Eye (tissue), 1 donor: ENCODE data around the gene MPZL1.

ENCODE experiments used
- DNase-seq: peaks from one replicate; pipeline ENCODE4 v3.0.0-alpha.2; 2015

MPZL1 gene

DNA sequence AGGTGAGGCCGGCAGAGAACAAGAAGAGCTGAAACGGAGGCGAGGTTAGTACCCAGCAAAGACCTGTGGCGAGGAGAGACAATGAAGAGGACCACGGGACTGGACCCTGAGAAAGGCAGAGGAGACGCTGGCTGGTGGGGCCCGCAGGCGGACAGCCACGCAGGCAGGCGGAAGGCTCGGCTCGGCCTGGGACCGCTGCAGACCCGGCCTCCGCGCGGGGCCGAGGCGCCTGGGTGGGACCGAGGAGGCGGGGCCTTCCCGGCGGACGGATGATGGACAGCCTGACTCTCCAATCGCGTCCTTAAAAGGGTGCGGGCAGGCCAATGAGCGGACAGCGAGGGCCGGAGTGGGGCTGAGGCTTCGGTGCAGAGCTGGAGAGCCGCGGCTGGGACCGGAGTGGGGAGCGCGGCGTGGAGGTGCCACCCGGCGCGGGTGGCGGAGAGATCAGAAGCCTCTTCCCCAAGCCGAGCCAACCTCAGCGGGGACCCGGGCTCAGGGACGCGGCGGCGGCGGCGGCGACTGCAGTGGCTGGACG lies at the start of gene MPZL1:
Gene MPZL1, plus strand, starts transcription at position 366 of the 535 bp plus-strand sequence. CDS start 170 bp downstream, outside the sequence.
- peak; percentile 99 for DNase-seq

DNA sequence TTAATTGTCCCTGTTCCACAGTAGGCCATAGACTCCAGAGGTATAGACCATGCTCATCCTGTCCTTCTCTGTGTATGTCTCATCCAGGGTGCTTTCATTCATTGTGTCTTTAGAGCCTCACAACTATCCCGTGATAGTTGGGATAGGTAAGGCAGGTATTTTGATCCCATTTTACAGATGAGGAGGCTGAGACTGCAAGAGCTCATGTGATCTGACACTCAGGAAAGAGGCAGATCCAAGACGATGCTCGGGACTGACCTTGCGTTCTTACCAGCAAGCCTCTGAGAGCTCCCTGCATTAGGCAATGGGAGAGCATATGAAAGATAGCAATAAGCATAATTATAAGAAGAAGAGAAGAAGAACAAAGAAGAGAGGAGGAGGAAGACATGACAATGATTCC lies 49.0 kb upstream of the MPZL1 start:
- no peak for DNase-seq

DNA sequence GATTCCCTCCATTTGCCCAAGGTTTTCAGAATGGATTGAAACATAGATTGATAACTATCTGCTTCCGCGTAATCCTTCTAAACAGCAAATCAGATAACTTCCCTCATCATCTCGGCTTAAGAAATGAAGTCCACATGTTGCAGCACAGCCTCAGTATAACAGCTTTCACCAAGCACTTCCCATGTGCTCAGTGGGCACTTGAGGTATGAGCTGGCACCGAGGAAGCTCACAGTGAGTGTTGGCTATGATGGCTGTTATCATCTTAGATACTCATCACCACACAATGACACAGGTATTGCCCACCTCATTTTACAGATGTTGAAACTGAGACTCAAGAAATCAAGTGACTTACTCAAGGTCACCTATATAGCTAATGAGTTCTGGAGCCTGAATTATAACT lies 48.5 kb upstream of the MPZL1 start:
- no peak for DNase-seq

GRCh38 chr1:167674156-167674555 lies 47.6 kb upstream of the MPZL1 start:
- DNase-seq = no peak

GRCh38 chr1:167675440-167675839 lies 46.3 kb upstream of the MPZL1 start:
- DNase-seq = no peak

- no peak for DNase-seq
Observed at GRCh38 chr1:167676205-167676915, 45.4 kb upstream of the MPZL1 start.

DNA sequence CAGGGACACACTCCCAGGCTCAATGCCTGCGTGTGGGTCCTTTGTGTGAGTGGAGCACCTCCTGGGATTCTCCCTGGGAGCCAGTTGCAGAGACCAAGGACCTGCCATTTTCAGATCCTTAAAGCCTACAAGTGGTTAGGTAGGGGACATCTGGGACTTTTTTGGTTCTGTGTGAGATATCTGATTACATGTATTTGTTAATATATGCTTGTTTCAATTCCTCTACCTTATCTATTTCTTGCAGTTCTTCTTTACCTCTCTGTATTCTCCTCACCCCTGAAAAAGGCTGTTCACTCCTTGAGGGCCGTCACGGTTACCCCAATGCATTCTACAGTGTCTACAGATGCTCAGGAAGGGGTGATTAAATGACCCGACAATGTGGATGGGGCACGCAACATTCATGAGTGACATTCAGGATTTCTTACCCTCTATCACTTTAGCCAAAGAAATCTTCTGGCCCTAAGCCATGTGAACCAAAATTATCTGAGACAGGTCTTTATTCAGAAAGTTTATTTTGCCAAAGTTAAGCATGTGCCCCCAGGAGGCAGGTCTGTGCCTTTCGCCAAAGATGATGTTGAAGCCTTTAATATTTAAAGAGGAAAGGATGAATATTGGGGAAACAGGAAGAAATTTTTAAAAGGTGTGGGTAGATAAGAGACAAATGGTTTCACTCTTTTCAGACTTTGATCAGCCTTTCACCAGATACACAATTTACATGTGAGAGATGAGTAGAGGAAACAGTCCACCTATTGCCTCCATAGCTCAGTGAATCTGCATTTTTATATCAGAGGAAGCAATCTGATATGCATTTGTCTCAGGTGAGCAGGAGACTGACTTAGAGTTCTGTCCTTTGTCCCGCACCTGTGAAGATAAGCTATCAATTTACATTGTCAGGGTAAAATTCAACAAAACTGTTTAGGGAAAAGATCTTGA lies 44.6 kb upstream of the MPZL1 start:
- DNase-seq = no peak

- DNase-seq = no peak
Observed at GRCh38 chr1:167678422-167678821, 43.4 kb upstream of the MPZL1 start.

- no peak for DNase-seq
Observed at GRCh38 chr1:167678838-167679237, 42.9 kb upstream of the MPZL1 start.

DNA sequence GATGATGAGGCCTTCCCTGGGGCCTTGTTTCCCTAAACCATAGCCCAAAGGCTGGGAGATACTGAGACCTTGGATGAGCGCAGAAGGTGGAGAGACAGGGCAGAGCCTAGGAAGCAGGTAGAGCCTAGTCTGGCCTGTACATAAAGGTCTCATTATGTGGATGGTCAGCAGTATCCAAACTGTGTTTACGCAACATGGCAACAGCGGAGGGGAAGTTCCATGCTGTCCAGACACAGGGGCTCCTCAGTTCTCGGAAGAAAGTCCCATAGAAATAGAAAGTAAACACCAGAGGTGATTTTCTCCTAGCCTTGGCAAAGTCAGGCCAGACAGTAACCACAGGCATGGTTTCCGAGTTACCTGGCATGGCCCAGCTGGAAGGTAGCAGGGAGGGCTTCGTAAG lies 42.1 kb upstream of the MPZL1 start:
- DNase-seq = no peak

- DNase-seq = peak; percentile 8
Observed at GRCh38 chr1:167681024-167681423, 40.8 kb upstream of the MPZL1 start.

- DNase-seq = peak; percentile 10
Observed at GRCh38 chr1:167681451-167682098, 40.2 kb upstream of the MPZL1 start.

DNA sequence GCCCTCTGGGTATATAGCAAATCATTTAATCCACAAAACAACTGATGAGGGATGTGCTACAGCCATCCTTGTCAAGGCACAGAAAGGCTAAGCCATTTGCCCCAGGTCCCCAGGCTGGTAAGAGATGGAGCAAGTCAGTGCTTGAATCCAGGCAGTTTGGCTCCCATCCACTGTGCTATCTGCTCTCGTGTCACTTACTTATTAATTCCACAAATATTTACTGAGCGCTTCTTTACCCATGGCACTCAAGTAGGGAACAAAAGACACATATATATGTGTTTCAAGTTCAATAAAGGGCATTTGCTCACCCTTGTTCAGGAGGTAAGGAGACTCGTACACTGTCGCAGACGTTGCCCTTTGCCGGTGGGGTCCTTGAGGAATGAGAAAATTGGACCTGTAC lies 38.6 kb upstream of the MPZL1 start:
- DNase-seq = no peak

DNA sequence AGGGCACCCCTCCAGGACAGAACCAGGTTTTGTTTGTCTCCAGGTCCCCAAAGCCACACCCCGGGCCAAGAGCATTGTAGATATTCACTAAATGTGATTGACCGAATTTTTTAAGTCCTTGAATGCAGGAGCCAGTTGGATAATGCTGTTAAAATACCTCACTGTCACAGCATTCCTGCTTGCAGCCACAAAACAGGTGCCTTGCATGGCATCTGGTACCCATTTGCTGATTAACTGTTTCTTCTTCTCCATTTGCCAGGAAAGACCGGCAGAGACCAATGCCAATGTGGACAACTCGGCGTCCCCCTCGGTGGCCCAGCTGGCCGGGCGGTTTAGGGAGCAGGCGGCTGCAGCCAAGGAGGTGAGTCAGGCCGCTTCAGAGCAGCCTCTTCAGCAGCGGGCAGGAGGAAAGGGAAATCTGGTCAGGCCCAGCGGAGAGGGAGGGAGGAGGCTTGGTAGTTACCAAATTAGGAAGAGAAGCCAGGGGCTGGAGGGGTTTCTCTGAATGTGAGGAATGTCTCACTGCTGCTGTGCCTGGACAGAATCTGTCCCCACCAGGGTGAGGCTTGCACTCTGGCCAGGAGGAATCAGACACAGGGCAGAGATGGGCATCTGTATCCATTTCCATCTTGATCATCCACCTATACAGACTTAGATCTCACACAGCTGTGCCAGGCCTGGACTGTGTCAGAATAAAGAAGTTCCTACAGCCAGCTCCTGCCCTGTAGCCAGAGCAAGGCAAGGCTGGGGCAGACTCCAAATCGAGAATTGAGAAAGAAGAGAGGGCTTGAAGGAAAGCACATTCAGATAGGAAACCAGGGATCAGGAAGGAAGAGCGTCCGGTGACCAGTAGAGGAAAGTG lies 37.9 kb upstream of the MPZL1 start:
- no peak for DNase-seq

DNA sequence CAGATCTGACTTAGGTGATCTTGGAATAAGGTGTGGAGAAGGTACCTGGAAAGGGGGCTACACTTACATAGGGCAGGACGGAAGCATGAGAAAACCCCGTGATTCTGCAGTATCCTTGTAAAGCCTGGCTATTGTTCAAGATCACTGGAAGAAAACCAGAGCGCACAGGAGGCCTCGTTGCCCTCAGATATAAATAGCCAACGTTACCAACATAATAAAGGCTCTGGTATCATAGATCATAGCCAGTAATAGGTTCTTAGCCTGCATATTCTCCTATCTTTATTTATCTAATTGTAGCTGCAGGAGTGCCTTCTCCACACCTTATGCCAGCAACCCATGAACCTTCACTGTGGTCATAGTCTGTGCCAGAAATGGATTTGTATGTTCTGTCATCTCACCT lies 35.9 kb upstream of the MPZL1 start:
- DNase-seq = no peak

GRCh38 chr1:167687919-167688519 lies 33.8 kb upstream of the MPZL1 start:
- peak; percentile 96 for DNase-seq

GRCh38 chr1:167689567-167689920 lies 32.2 kb upstream of the MPZL1 start:
- DNase-seq = no peak

- DNase-seq = no peak
Observed at GRCh38 chr1:167690053-167690452, 31.7 kb upstream of the MPZL1 start.

DNA sequence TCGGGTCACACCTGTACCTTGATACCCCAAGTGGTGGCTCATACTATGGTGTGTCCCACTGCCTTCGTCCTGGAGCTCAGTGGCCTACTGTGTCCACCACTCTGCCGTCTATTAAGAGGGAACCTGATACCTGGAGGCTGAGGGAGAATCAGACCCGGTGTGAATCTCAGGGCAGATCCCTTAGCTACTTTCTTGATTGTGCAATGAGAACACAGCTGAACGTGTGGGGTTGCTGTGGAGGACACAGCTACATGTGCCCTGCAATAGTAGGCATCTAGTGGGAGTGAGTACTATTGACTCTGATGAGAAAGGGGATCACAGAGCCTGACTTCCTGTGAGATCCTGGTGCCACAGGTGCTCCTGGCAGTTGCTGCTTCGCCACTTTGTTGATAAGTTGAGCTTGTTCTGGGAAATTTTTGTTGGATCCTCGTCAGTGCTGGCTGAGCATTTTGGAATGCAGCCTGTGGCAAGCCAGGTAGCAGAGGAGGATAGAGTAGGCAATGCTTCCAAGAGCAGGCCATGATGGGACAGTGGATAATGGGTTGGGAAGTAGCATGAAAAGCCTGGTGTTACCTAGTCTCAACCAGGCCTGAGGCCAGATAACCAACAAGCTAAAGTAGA lies 28.2 kb upstream of the MPZL1 start:
- no peak for DNase-seq

DNA sequence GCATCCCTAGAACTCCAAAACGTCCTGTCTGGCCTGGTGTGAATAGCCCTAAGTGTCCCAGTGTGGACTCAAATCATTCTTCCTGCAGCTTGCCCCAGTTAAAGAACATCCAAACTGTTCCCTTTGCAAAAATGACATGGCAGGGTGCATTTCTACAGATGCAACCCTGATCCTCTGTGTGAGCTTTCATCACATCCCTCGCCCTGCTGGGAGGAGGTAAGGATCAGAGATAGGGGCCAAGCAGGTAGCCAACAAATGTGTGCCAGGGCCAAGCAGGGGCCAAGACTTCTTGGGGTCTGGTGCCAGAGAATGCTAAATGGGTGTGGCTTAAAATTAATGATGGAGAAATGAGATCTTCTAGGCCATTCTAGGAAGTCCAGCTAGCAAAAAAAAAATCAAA lies 27.1 kb upstream of the MPZL1 start:
- no peak for DNase-seq

DNA sequence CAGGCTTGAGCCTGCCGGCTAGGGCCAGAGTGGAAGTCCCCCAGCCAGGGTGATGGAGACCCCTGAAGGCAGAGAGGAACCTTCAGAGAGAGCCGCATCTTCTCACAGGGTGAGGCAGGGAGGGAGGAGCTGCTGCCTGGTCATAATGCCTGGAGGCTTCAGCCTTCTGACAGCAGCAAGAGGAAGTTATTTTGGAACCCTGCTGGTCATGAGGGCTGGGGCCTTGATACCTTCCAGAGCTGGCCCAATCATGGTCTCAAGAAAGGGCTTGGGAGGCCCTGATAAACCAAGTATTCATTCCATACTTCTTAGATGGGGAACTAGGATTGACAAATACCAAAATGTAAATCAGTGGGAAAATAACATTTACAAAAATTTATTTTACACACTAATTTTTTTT lies 26.6 kb upstream of the MPZL1 start:
- no peak for DNase-seq
